Activated CD8-positive, alpha-beta memory T cell treated with anti-CD3 and anti-CD28 coated beads, Interleukin-2, amount 50 U/mL, for 1 hour (primary cell): ENCODE results near the gene HAGHL.

Experiments used
- DNase-seq: peaks from one replicate; pipeline ENCODE4 v3.0.0-alpha.2; 2020; ENCODE audit errors: extremely low read depth

HAGHL gene, protein sequence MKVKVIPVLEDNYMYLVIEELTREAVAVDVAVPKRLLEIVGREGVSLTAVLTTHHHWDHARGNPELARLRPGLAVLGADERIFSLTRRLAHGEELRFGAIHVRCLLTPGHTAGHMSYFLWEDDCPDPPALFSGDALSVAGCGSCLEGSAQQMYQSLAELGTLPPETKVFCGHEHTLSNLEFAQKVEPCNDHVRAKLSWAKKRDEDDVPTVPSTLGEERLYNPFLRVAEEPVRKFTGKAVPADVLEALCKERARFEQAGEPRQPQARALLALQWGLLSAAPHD

DNA sequence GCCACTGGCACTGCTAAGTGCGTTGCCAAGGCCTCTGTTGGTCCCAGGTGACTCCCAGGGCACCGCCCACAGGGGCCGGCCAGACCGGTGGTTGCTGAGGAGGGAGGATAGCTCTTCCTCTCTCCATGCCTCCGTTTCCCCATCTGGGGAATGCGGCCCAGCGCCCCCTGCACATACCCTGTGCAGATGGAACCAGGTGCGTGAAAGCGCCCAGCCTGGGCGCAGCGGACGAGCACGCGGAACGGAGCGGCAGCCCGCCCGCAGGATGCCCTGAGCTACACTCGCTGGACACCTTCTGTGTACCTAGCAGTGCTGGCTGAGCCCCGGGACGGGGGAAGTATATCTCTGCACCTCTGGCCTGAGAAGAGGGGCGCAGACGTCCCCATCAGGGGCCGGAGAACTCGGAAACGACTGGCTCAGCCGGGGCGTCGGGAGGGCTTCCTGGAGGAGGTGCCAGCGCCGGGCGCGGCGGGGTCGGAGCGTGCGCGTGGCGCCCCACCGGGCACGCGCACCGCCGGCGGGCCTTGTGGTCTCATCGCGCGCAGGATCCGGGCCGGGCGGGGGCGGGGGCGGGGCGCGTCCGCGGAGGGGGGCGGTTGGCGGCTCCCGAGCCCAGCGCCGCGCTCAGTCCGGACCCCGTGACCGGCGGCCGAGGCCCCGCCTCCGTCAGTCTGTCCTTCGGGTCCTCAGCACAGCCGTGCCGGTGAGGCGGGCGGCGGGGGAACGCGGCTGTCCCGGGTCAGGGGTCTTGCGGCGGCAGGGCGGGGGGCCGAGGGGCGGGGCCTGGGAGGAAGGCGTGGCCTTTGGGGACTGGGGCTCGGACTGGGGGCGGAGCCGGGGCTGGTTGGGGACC, at the start of gene HAGHL, which contains the start of gene CCDC78:
Gene HAGHL, plus strand, starts transcription at position 669 of the 853 bp plus-strand sequence. CDS start 404 bp downstream, outside the sequence.
Gene CCDC78, minus strand, starts transcription at position 6 of the 853 bp plus-strand sequence. CDS start 76 bp downstream, outside the sequence.
- no peak for DNase-seq

DNA sequence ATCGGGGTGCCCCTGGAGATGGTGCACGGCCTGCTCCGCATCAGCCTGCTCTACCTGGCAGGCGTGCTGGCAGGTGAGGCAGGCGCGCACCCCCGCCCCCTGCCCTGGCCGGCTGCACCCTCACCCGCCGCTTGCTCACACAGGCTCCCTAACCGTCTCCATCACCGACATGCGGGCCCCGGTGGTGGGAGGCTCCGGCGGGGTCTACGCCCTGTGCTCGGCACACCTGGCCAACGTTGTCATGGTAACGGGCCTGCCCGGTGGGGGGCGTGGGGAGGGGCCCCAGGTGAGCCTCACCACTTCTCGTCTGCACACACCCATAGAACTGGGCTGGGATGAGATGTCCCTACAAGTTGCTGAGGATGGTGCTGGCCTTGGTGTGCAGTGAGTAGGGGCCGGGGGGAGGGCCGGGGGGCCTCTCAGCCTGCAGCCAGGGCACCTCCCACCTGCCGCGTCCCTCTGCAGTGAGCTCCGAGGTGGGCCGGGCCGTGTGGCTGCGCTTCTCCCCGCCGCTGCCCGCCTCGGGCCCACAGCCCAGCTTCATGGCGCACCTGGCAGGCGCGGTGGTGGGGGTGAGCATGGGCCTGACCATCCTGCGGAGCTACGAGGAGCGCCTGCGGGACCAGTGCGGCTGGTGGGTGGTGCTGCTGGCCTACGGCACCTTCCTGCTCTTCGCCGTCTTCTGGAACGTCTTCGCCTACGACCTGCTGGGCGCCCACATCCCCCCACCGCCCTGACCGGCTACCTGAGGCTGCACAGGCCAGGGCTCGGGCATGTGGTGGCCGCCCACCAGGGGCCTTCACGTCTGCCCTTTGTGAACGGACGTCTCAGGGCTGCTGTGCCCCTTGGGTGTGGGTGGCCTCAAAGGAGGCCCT, 49.4 kb upstream of the HAGHL start:
- no peak for DNase-seq

DNA sequence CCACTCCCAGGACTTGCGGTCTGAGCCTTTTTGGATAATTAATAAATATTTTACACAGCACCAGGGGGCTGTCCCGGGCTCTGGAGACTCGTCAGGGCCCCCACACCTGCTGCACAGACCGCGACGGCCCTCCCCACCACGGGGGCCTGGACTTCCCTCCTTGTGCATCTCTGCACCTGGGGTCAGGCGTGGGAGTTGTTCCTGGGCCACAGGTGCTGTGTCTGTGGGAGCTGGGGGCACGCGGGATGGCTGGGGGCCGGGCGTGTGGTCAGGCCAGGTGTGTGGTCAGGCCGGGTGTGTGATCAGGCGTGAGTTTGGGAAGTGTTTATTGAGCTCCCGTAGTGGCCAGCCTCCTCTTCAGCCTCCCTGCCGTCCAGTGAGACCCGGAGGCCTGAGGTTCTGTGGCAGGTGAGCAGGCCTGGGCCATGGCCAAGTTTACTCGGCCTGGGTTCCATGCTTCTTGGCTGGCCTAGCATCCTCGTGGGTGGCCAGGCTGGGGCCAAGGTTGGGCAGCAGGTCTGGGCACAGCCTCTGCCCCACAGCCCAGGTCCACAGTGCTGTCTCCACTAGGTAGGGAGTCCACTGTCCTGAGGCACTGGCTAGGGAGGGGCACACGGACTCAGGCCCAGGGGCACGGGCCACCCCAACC, 48.6 kb upstream of the HAGHL start:
- DNase-seq, result no peak

DNA sequence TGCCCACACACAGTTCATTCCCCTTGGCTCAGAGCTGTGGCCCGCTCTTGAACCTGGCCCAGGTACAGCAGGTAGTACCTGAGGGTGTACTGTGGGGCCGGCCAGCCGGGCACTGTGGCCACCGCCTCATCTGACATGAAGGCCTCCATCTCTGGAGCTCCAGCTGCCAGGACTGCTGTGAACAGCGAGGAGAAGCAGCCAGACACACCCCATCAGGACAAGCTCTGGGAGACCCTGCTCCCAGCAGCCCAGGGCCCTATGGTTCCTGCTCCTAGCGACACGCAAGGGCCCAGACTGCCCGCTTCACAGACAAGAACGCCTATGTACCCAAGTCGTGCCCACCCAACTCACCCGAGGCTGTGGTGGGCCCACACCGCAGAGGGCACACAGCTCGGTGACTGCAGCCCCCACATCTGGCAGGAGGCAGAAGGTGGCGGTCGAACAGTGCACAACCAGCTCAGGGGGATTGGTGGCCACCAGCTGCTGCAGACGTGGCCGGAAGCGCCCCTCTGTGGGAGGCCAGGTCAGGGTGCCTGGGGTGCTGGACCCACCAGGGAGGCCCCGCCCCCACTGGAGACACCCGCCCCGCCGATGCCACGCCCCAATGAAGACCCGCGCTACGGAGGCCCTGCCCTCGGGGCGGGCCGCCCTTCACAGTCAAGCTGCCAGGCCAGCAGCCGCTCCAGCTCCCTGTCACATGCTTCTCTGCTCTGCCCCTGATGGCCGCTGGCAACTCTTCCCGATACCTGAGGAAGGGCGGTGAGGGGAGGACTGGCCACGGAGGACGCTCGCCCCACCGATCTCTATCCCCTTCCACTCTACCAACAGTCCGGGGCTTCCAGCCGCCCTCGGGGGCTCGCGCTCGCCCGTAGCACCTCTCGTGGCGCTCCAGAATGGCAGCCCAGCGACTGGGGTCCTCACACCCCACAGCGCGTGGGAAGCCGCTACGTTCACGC, 47.8 kb upstream of the HAGHL start:
- DNase-seq, result no peak

DNA sequence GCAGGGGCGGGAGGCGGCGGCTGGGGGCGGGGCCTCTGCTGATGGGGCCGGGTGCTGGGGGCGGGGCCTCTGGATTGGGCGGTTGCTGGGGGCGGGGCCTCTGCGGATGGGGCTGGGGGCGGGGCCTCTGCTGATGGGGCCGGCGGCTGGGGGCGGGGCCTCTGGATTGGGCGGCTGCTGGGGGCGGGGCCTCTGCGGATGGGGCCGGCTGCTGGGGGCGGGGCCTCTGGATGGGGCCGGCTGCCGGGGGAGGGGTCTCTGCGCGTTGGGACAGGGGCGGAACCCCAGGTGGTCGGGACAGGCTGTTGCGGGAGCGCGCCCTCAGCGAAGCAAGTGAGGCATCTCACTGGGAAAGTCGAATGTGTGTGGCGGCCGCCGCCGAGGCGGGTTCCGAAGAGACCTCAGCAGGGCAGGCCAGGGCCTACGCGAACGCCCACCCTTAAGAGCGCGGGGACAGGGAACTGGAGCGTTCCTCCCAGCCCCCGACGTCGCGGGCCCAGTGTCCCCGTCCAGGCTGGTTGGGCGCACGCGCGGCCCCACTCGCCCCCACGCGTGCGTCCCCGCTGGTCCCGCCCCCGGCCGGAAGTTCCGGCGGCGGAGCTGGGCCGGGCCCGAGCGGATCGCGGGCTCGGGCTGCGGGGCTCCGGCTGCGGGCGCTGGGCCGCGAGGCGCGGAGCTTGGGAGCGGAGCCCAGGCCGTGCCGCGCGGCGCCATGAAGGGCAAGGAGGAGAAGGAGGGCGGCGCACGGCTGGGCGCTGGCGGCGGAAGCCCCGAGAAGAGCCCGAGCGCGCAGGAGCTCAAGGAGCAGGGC, 46.9 kb upstream of the HAGHL start, which contains the start of gene STUB1:
Gene STUB1, plus strand, starts transcription at position 597 of the 811 bp plus-strand sequence. Its CDS starts 116 bp downstream, at position 713.
- peak; percentile 65 for DNase-seq

DNA sequence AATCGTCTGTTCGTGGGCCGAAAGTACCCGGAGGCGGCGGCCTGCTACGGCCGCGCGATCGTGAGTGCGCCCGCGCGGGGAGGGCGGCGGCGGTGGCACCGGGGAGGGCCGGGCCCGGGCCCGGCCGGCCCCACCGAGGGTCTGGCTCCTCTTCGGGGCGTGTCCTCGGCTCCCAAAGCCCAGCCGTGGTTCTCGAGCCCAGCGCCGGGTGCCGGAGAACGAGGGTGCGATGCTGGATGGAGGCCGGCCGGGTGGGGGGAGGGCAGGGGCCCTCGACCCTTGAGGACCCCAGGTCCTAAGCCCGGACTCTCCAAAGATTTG, 46.3 kb upstream of the HAGHL start:
- DNase-seq, result no peak

DNA sequence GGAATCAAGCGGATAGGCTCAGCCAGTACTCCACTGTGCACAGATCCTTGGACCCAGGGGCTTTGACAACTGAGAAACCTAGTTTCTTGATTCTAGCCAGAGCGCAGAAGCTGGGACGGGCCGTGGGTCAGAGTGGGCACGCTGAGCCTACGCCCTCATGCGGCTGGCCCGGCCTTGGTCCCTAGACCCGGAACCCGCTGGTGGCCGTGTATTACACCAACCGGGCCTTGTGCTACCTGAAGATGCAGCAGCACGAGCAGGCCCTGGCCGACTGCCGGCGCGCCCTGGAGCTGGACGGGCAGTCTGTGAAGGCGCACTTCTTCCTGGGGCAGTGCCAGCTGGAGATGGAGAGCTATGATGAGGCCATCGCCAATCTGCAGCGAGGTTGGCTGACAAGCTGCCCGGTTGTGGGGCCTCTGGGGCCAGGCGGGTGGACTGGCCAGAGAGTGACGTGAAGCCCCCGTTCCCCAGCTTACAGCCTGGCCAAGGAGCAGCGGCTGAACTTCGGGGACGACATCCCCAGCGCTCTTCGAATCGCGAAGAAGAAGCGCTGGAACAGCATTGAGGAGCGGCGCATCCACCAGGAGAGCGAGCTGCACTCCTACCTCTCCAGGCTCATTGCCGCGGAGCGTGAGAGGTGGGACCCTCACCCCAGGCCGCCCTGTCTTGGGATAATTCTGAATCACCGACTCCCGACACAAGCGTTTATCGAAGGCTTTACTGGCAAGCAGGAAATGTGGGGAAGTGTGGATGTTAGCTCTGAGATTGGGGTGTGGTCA, 45.8 kb upstream of the HAGHL start:
- DNase-seq, result no peak

DNA sequence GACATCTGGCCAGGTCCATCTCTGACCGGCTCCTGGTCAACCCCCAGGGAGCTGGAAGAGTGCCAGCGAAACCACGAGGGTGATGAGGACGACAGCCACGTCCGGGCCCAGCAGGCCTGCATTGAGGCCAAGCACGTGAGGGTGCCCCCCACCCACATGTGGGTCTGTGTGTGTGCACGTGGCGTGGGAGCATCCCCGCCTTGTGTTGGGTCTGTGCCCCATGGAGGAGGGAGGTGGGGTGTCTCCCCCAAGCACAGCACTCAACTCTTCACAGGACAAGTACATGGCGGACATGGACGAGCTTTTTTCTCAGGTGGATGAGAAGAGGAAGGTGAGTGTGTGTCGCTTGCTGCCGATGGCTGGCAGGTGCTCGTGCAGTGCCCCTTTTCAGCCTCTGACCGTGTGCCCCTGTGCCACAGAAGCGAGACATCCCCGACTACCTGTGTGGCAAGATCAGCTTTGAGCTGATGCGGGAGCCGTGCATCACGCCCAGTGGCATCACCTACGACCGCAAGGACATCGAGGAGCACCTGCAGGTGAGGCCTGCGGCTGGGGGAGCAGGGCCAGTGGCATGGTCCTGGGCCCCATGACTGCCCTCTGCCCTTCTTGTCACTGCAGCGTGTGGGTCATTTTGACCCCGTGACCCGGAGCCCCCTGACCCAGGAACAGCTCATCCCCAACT, 45.0 kb upstream of the HAGHL start:
- no peak for DNase-seq

DNA sequence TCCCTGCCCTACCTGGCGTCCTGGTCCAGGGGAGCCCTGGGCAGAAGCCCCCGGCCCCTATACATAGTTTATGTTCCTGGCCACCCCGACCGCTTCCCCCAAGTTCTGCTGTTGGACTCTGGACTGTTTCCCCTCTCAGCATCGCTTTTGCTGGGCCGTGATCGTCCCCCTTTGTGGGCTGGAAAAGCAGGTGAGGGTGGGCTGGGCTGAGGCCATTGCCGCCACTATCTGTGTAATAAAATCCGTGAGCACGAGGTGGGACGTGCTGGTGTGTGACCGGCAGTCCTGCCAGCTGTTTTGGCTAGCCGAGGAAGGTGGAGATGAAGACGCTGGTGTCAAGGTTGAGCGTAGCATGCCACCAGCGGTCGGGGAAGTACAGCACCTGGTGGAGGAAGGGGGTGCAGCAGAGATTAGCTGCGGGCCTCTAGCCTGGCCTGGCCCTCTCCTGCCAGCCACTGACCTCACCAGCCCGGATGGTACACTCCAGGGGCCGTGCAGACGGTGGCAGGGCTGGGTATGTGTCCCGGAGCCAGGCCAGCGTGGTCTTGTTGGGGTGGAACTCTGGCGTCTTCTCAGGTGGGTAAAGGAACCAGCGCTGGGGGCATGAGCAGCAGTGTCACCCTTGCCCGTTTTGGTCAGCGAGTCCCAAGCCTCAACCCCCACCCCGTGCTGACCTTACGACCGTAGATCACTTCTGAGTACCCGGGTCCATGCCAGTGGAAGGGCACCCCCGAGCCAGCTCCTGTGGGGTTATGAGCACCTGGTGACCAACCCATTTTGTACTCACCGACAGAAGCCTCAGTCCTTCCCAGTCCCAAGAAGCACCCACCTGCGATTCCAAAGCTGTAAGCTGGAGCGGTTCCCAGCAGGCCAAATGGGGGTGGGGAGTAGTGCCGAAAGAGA, 44.2 kb upstream of the HAGHL start:
- DNase-seq, result no peak

DNA sequence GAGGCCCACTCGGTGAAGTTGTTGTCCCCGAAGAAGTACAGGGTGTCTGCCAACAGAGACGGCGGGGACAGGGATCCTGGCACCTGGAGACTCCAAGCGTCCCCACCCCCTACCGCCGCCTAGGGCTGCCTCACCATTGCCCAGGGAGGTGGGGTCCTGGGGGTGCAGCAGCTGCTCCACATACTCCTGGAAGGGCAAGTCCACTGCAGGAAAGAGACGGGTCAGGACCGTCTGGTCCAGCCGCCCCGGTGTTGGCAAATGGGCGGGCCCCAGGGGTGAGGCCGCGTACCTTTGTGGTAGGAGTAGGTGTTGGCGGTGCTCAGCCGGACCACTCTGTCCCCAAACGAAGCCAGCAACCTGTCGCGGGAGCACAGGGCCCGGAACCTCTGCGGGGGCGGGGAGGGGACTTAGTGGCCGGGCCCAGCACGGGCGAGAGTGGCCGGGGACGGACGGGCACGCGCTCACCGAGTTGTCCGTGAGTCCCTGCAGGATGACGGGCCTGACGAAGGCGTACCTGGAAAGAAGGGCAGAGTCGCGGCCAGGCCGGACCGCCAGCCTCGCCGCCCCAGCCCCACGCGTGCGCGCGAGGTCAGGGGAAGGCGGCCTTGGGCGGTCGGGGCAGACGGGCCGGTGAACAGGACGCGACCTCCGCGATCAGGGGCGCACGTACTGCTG, 43.4 kb upstream of the HAGHL start:
- DNase-seq, result no peak

DNA sequence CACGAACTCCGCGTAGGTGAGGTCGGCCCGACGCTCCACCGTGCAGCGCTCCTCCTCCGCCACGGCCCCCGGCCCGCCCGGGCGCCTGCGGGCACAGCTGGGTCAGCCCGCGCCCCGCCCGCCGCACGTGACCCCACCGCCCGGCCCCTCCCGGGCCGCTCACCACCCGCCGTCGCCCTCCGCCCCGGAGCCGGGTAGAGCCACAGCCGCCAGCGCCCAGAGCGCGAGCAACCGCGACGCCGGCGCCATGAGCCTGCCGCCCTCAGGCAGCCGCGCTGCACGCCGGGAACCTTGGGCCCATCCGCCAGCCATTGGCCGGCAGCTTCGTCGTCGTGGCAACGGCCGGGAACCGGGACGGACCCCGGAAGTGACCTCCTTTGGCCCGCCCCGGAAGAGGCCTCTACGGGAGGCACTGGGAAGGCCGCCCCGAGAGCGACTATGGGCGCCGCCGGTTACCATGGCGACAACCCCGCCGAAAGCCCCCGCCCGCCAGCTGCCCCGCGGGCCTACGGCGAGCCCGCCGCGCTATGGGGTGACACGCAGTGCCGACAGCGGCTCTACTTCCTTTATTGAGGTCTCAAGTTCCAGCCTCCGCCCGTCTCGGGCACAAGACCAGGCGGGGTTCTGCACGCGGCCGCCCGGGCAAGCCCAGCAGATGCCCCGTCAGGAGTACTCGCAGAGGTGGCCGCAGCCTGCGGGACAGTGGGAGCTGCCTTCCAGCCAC, 42.7 kb upstream of the HAGHL start, which contains the start of gene JMJD8:
Gene JMJD8, minus strand, starts transcription at position 264 of the 724 bp plus-strand sequence. Its CDS starts 15 bp downstream, at position 249.
- DNase-seq, result peak; percentile 90

DNA sequence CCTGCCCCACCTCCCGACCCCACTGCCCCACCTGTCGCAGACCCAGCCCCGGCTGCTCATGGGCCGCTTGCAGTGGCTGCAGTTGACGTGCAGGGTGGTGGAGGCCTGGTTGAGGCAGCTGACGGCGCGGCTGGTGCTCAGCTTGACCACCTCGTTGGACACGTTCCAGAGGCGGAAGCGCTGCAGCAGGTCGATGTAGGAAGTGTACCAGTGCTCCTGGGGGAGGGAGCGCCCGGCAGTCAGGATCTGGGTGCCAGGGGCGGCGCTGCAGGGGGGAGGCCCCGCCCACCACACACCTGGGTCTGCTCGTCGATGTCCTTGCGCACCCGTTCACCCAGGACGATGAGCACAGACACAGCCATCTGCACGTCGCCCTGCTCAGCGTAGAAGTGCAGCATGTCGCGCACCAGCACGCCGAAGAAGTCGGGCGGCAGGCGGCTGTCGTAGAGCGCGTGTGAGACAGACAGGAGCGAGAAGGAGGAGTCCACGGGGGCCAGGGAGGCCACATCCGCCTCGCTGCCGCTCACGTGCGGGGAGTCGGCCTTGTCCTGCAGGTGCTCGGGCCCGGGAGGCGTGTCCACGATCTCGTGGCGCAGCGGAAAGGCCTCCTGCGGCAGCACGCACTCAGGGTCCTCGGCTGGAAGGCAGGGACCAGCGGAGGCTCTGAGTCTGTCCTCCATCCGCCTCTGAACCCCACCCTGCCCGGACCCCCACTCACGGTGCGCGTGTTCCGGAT, 41.8 kb upstream of the HAGHL start:
- no peak for DNase-seq

DNA sequence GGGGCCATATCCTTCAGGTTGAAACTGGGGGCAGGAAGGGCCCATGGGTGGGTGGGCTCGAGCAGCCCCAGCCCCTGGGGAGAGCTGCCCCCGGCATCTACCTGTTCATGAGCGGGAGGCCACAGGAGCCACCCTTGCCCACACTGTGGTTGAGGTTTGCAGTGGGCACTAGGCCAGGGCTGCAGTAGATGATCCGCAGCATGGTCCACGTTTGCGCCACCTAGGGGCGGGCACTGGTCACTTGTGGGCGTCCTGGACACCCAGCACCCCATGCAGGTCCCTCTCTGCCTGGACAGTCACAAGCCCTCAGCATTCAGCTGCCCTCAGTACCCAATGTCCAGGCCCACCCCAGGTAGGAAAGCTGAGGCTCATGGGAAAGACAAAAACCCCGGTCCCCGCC, 40.9 kb upstream of the HAGHL start:
- no peak for DNase-seq

DNA sequence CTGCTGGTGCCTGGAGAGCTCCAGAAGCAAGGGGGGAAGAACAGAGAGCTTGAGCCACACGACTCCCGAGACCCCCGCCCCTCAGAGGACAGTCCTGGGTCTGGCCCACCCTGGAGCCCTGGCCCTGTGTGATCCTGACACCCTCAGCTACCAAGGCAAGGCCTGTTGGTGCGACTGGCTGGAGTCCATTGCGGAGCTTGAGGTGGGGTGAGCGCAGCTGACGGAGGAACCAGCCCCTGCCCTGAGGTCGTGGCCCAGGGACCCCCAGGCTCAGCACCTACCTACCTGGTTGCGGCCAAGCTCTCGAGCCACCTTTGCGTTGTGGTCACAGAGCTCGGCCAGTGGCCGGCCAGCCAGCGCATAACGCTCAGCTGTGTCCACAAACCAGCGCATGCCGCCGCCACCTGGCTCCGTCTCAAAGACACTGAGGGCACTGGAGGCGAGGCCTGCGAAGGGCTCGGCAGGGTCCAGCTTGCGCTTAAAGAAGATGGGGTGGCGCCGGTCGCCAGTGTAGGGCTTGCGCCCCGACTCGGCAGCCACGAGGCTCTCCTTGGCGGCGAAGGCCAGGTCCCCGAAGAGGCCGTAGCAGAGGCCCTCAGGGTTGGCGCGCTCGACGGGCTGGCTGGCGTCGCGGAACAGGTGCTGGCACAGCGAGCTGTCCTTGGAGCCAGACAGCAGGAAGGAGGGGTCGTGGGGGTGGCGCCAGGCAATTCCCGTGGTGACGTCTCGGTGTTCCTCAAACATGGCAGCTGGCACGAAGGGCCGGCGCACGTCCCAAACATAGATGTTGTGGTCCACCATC, 40.2 kb upstream of the HAGHL start:
- DNase-seq, result no peak
